HepG2 (cell line): ENCODE results near the gene LUZP2.

Source experiments
- CBX5 ChIP-seq: sonication (generic); formaldehyde crosslinking; IDR thresholded peaks from 2 replicates; pipeline ENCODE4 v1.4.0; 2020; ENCODE audit warnings: missing genetic modification reagents, borderline replicate concordance
- DRAP1 ChIP-seq: IDR thresholded peaks from 2 replicates; pipeline ENCODE4 v1.6.1; 2016; ENCODE audit warnings: missing genetic modification reagents, missing compliant biosample characterization
- FIP1L1 ChIP-seq: fragments of 200-400 bp; formaldehyde crosslinking; IDR thresholded peaks from 2 replicates; pipeline ENCODE4 v1.6.1; 2018; ENCODE audit warnings: low read depth, mild to moderate bottlenecking, low read length, moderate library complexity, borderline replicate concordance; ENCODE audit not compliant: insufficient read depth
- IKZF4 ChIP-seq: sonication (generic); formaldehyde crosslinking; IDR thresholded peaks from 2 replicates; pipeline ENCODE4 v1.5.1; 2020; ENCODE audit warnings: borderline replicate concordance, mild to moderate bottlenecking, low read depth, missing genetic modification reagents; ENCODE audit errors: not compliant biosample characterization
- KLF12 ChIP-seq: sonication (generic); formaldehyde crosslinking; IDR thresholded peaks from 2 replicates; pipeline ENCODE4 v1.4.0; 2020; ENCODE audit warnings: missing genetic modification reagents, borderline replicate concordance
- MTF2 ChIP-seq: sonication (generic); formaldehyde crosslinking; IDR thresholded peaks from 2 replicates; pipeline ENCODE4 v1.5.0; 2020; ENCODE audit warnings: missing genetic modification reagents, borderline replicate concordance
- RFX5 ChIP-seq: IDR thresholded peaks from 2 replicates; pipeline ENCODE4 v1.6.1; 2011; ENCODE audit warnings: low read depth, low read length, improper control_type of control experiment
- TBX2 ChIP-seq: sonication (generic); formaldehyde crosslinking; IDR thresholded peaks from 2 replicates; pipeline ENCODE4 v1.5.0; 2020; ENCODE audit warnings: missing genetic modification reagents, mild to moderate bottlenecking, borderline replicate concordance
- TCF7L2 ChIP-seq: IDR thresholded peaks from 2 replicates; pipeline ENCODE4 v1.6.1; 2011; ENCODE audit warnings: mild to moderate bottlenecking, low read depth, low read length, moderate library complexity
- ZNF280D ChIP-seq: sonication (generic); formaldehyde crosslinking; IDR thresholded peaks from 2 replicates; pipeline ENCODE4 v1.5.1; 2020; ENCODE audit warnings: mild to moderate bottlenecking, missing genetic modification reagents
- ZNF318 ChIP-seq: sonication (generic); formaldehyde crosslinking; IDR thresholded peaks from 2 replicates; pipeline ENCODE4 v1.4.0; 2020; ENCODE audit warnings: mild to moderate bottlenecking, missing genetic modification reagents

GRCh38 chr11:25048632-25049031 is 551.8 kb downstream of the LUZP2 start:
- TF ChIP-seq FIP1L1: no peak
- TF ChIP-seq ZNF318 (CRISPR knock-in tag): no peak
- TF ChIP-seq MTF2: no peak
- TF ChIP-seq CBX5 (CRISPR knock-in tag): no peak
- TF ChIP-seq ZNF280D (CRISPR knock-in tag): no peak
- TF ChIP-seq TBX2 (CRISPR knock-in tag): no peak
- TF ChIP-seq RFX5: no peak
- TF ChIP-seq KLF12 (CRISPR knock-in tag): no peak
- no peak for TF ChIP-seq IKZF4 (CRISPR knock-in tag)
- TF ChIP-seq DRAP1 (CRISPR knock-in tag): no peak
- TF ChIP-seq TCF7L2: no peak
